C4-2B (cell line): ENCODE data around the gene AUTS2.

ENCODE experiments used
- H3K27ac ChIP-seq: fragments of 450-650 bp; 2 replicates; pipeline ENCODE4 v1.5.1; 2017
- CTCF ChIP-seq: fragments of 450-650 bp; conservative IDR thresholded peaks from 2 replicates; pipeline ENCODE4 v1.5.1; 2017; ENCODE audit warnings: mild to moderate bottlenecking
- ZFX ChIP-seq: fragments of 450-650 bp; IDR thresholded peaks from 2 replicates; pipeline ENCODE4 v1.6.1; 2017

AUTS2 gene

GRCh38 chr7:70044525-70044924, 446.2 kb downstream of the AUTS2 start:
- H3K27ac ChIP-seq, result no peak overlapping the region
- TF ChIP-seq CTCF (no peak), ZFX (no peak)

GRCh38 chr7:70044981-70045380, 446.7 kb downstream of the AUTS2 start:
- TF ChIP-seq CTCF (no peak), ZFX (no peak)
- H3K27ac ChIP-seq, result no peak overlapping the region

GRCh38 chr7:70047384-70047783, 449.1 kb downstream of the AUTS2 start:
- no peak overlapping the region for H3K27ac ChIP-seq
- no peak for TF ChIP-seq CTCF
- no peak for TF ChIP-seq ZFX

- TF ChIP-seq ZFX (no peak), CTCF (no peak)
- H3K27ac ChIP-seq, result no peak overlapping the region
Measured at GRCh38 chr7:70047891-70048448, 449.7 kb downstream of the AUTS2 start.

GRCh38 chr7:70051726-70052125, 453.5 kb downstream of the AUTS2 start:
- no peak overlapping the region for H3K27ac ChIP-seq
- TF ChIP-seq ZFX (no peak), CTCF (no peak)

- TF ChIP-seq CTCF, result no peak
- TF ChIP-seq ZFX, result no peak
- no peak overlapping the region for H3K27ac ChIP-seq
Measured at GRCh38 chr7:70052691-70053090, 454.4 kb downstream of the AUTS2 start.

- H3K27ac ChIP-seq, result no peak overlapping the region
- no peak for TF ChIP-seq CTCF
- TF ChIP-seq ZFX, result no peak
Measured at GRCh38 chr7:70053421-70053820, 455.1 kb downstream of the AUTS2 start.
